Muscle of leg (tissue), 11 donors: Measurements from ENCODE around the gene SPARC. TPM values are rescaled to one million over a fixed set of nuclear protein-coding genes. Genes with fewer than 3 reads are reported as not detected.

Experiments
- DNase-seq: peaks from one replicate; pipeline ENCODE4 v3.0.0; 2013
- H3K27ac ChIP-seq: one replicate; pipeline ENCODE4 v1.5.1; 2013; ENCODE audit warnings: mild to moderate bottlenecking, low read length, control low read depth
- H3K27me3 ChIP-seq: one replicate; pipeline ENCODE4 v1.6.1; 2013; ENCODE audit warnings: low read length; ENCODE audit not compliant: control insufficient read depth, insufficient read depth
- H3K36me3 ChIP-seq: one replicate; pipeline ENCODE4 v1.6.1; 2013; ENCODE audit warnings: low read length; ENCODE audit not compliant: control insufficient read depth, insufficient read depth
- H3K4me1 ChIP-seq: one replicate; pipeline ENCODE4 v1.6.1; 2013; ENCODE audit warnings: low read length; ENCODE audit not compliant: control insufficient read depth, insufficient read depth
- H3K4me3 ChIP-seq: one replicate; pipeline ENCODE4 v1.5.1; 2013; ENCODE audit warnings: low read length, control low read depth
- H3K9me3 ChIP-seq: replicated peaks from 2 replicates; pipeline ENCODE4 v1.6.1; 2013; ENCODE audit warnings: low read depth, low read length; ENCODE audit not compliant: control insufficient read depth
- WGBS: methylation state at CpG from one replicate; pipeline ENCODE4 v1.1.5; 2013; ENCODE audit warnings: missing lambda C conversion rate; ENCODE audit not compliant: insufficient coverage; 5-methylcytosine and 5-hydroxymethylcytosine counted together
- polyA plus RNA-seq, 8 donors: library from polyadenylated mRNA; unstranded; fragments of 120-200 nt; gene quantifications; one replicate each; pipeline versions ENCODE4 v1.2.1 to v1.2.3, GENCODE V29; 2013; ENCODE audit warnings: inconsistent platforms in 1 of 8, low replicate concordance in 1 of 8; ENCODE audit not compliant: insufficient read length in 8 of 8, insufficient read depth in 1 of 8
- total RNA-seq: library from RNA; stranded (reverse); fragments of 120-200 nt; gene quantifications from one replicate; pipeline ENCODE4 v1.2.4, GENCODE V29; 2013

SPARC gene
- total and polyA plus RNA-seq, 9 donors, result 3,005 to 8,405 (median 4,650) TPM

DNA sequence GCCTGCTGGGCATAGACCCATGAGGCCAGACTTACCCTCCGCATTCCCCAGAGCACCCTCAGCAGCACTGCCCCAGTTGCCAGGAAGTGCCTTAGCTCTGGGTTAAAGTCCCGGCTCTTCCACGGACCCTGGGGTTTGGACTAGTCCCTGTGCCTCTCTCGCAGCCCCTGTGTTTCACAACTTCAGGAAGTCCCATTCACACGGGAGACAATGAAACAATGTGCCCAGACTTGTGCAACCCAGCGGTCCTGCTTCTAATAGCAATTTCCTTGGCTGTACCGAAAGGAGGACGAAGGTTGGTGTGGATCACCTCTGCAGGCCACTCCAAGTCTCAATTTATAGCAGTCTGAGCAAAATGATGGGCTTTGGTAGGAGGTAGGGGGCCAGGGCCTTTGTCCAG, 53.8 kb downstream of the SPARC start:
- Histone ChIP-seq H3K36me3 (no peaks in the 10 kb centered on the region), H3K4me3 (no peak overlapping the region), H3K27me3 (peaks cover 14% of the 10 kb centered on the region), H3K4me1 (peaks cover 4% of the 10 kb centered on the region), H3K27ac (no peak overlapping the region), H3K9me3 (no peaks in the 10 kb centered on the region)
- no peak for DNase-seq
- WGBS, result 85% methylated on average over 6 of the region's 8 CpGs

- no peak overlapping the region for H3K27ac ChIP-seq
- 77% methylated on average over 15 of the region's 15 CpGs for WGBS
Observed at GRCh38 chr5:151632524-151632923, 54.2 kb downstream of the SPARC start.

DNA sequence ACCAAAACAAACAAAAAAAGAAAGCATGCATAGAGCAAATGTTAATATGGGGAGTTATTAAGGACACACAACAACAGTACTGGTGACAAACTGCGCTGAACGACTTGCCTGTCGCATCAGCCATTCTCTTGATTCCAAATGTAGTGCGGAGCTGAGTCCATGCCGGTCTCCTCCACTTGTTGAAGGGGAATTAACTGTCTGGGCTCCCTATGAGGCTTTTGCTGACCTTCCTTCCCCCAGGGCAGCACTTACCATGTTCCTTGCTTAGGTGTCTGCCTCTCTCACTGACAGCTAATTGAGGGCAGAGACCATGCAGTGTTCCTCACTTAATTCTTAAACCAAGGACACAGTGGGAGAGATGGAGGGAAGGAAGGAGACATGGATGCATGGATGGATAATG, 54.8 kb downstream of the SPARC start:
- no peaks in the 10 kb centered on the region for H3K36me3 ChIP-seq
- 60% methylated on average over 1 of the region's 5 CpGs for WGBS
- peaks cover 4% of the 10 kb centered on the region for H3K4me1 ChIP-seq
- H3K9me3 ChIP-seq, result no peaks in the 10 kb centered on the region
- H3K27ac ChIP-seq, result no peak overlapping the region
- H3K27me3 ChIP-seq, result peaks cover 9% of the 10 kb centered on the region
- no peak for DNase-seq
- H3K4me3 ChIP-seq, result no peak overlapping the region

More at GRCh38 chr5:151632524-151632923, 54.2 kb downstream of the SPARC start:
- no peak for DNase-seq
- Histone ChIP-seq H3K27me3 (peaks cover 10% of the 10 kb centered on the region), H3K4me1 (peaks cover 4% of the 10 kb centered on the region), H3K4me3 (no peak overlapping the region), H3K9me3 (no peaks in the 10 kb centered on the region), H3K36me3 (no peaks in the 10 kb centered on the region)

DNA sequence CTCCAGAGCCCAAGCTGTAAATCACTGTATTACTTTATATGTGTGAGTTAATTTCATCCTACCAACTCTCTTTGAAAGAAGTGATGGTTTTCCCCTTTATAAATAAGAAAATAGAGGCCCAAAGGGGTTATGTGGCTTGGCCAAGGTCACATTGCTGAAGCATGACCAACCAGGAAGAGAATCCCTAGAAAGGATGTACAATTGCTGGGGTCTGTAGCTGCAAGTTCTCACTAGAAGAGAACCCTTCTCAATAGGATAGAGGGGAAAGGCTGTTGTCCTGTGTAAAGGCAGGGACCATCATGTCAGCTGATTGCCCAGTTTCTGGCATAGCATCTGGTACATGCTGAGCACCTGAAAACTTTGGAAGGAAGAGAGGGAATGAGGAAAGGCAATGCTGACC, 56.6 kb downstream of the SPARC start:
- Histone ChIP-seq H3K36me3 (no peaks in the 10 kb centered on the region), H3K9me3 (no peaks in the 10 kb centered on the region), H3K27me3 (peaks cover 1% of the 10 kb centered on the region), H3K4me3 (no peak overlapping the region), H3K27ac (no peak overlapping the region), H3K4me1 (peaks cover 4% of the 10 kb centered on the region)
- no peak for DNase-seq

GRCh38 chr5:151628112-151628823, 58.4 kb downstream of the SPARC start:
- peak; percentile 28 for DNase-seq
- peaks cover 8% of the 10 kb centered on the region for H3K4me1 ChIP-seq

DNA sequence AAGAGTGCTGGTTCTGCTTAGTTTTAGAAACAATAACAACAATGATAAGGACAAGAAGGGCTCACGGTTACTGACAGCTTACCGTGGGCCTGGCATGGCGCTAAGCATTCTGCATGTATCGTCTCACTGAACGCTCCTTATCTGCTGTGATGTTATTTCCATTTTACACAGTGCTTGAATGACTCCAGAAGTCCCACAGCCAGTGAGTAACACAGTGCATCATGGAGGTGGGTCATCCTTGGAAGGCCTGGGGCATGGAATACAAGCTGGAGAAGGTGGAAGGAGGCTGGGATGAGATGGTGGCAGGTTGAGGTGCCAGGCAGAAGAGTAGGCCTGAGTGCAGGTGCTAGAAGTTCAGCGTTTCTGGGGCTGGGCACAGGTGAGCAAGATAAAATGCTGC, 59.1 kb downstream of the SPARC start:
- Histone ChIP-seq H3K27ac (no peak overlapping the region), H3K36me3 (no peaks in the 10 kb centered on the region), H3K4me1 (peaks cover 8% of the 10 kb centered on the region), H3K4me3 (no peak overlapping the region), H3K9me3 (no peaks in the 10 kb centered on the region), H3K27me3 (no peaks in the 10 kb centered on the region)
- no peak for DNase-seq
- WGBS, result 85% methylated on average over 6 of the region's 6 CpGs

More at GRCh38 chr5:151628112-151628823, 58.4 kb downstream of the SPARC start:
- 80% methylated on average over 1 of the region's 7 CpGs for WGBS
- Histone ChIP-seq H3K27me3 (no peaks in the 10 kb centered on the region), H3K27ac (no peak overlapping the region), H3K9me3 (no peaks in the 10 kb centered on the region), H3K4me3 (no peak overlapping the region), H3K36me3 (no peaks in the 10 kb centered on the region)

DNA sequence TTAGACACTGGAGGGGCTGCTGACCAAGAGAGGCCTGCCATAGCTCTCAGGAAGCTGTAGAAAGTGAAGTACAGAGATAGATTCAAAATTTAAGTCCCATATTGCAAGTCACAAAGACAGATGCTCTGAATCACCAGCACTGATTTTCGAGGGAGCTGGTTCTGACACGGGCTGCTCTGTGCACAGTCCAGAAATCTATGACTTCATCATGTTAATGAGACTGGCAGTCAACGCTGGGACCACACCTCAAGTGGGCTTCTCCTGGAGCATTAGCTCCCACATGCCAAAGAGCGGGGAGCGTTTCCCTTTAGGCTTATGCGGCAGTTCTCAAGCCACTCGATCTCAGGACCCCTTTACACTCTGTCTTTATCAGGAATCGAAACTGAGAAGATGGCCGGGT, 61.4 kb downstream of the SPARC start:
- no peak overlapping the region for H3K4me3 ChIP-seq
- H3K4me1 ChIP-seq, result peaks cover 17% of the 10 kb centered on the region
- no peaks in the 10 kb centered on the region for H3K9me3 ChIP-seq
- no peaks in the 10 kb centered on the region for H3K27me3 ChIP-seq
- no peak overlapping the region for H3K27ac ChIP-seq
- no peak for DNase-seq
- 84% methylated on average over 9 of the region's 9 CpGs for WGBS
- no peaks in the 10 kb centered on the region for H3K36me3 ChIP-seq

GRCh38 chr5:151624476-151624875, 62.2 kb downstream of the SPARC start:
- no peaks in the 10 kb centered on the region for H3K27me3 ChIP-seq
- peaks cover 25% of the 10 kb centered on the region for H3K4me1 ChIP-seq
- H3K27ac ChIP-seq, result no peak overlapping the region
- H3K4me3 ChIP-seq, result no peak overlapping the region
- WGBS, result 14% methylated on average over 2 of the region's 8 CpGs
- DNase-seq, result peak; percentile 84
- H3K9me3 ChIP-seq, result no peaks in the 10 kb centered on the region
- H3K36me3 ChIP-seq, result no peaks in the 10 kb centered on the region

DNA sequence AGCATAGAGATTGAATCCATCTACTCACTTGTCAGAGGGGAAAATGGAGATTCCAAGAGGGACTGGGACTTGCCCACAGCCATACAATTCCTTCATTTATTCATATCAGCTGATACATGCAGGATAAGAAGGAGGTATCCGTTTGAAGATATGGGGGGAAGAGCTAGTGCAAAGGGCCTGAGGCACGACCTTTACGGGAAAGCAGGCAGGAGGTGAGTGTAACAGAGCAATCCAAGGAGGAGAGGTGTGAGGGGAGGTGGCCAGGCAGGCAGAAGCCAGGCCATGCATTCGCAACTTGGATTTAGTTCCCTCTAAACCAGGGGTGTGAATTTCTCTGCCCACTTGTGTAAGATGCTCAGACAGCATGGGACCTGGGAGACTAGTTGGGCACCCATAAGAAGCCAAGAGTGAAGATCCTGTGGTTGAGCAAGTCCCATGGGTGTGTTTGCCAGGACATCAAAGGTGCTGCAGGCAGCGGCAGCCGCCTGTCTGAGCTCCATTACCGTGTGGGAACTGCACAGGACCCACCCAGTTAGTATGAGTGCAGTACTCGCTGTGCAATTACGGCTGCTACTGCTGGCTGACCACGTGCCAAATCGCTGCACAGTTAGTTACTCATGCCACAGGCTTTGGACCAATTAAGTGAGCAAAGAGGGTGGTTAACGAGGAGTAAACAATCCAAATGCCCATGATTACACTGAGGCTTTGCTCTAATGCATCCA, 64.2 kb downstream of the SPARC start:
- no peaks in the 10 kb centered on the region for H3K36me3 ChIP-seq
- H3K9me3 ChIP-seq, result no peaks in the 10 kb centered on the region
- 58% methylated on average over 11 of the region's 12 CpGs for WGBS
- DNase-seq, result no peak
- no peaks in the 10 kb centered on the region for H3K27me3 ChIP-seq
- H3K27ac ChIP-seq, result no peak overlapping the region
- H3K4me3 ChIP-seq, result no peak overlapping the region
- H3K4me1 ChIP-seq, result peaks cover 24% of the 10 kb centered on the region

DNA sequence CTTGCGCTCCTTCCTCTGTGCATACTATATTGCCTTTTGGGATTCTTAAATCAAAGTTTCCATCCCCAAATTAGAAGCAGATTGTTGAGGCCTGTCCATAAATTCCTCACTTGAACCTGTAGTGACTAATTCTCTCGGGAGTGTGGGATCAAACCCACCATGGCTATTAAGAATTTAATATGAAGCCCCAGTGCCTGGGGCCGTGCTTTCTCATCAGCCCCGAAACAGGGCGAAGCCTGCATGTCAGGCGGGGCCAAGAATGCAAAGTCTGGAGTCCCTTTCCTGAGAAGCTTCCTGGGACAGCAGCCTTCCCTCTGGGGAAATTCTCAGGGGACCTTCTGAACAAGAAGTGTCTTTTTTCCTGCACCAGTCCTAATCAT, 66.3 kb downstream of the SPARC start:
- 50% methylated on average over 4 of the region's 6 CpGs for WGBS

More for the DNA sequence above, 66.3 kb downstream of the SPARC start:
- Histone ChIP-seq H3K36me3 (no peaks in the 10 kb centered on the region), H3K9me3 (no peaks in the 10 kb centered on the region), H3K27me3 (no peaks in the 10 kb centered on the region), H3K27ac (no peak overlapping the region), H3K4me1 (peaks cover 24% of the 10 kb centered on the region), H3K4me3 (no peak overlapping the region)
- no peak for DNase-seq
